ENCODE measurements around the gene CTSG.

- no peak for TF ChIP-seq CTCF (optimal IDR thresholded peaks at IDR 0.05 in 1 of 3, IDR thresholded peaks at IDR 0.05 in 1 of 3, conservative IDR thresholded peaks at IDR 0.05 in 1 of 3; ENCODE audit: extremely low read depth in 1 of 3, insufficient read depth in 2 of 3, low read length in 3 of 3)
- no peak for TF ChIP-seq EZH2 (IDR thresholded peaks at IDR 0.05; ENCODE audit: low read length)
Observed at GRCh38 chr14:24534286-24534685, 41.8 kb downstream of the CTSG start.

All from keratinocyte (primary cell).